GM19467 (cell line): Measurements from ENCODE around the gene CIB4.

Experiments
- ATAC-seq: cut with Tn5 transposase; IDR thresholded peaks from one replicate; pipeline ENCODE4 v1.9.1; 2021; ENCODE audit warnings: mild to moderate bottlenecking, moderate library complexity; ENCODE audit not compliant: unreplicated experiment

Gene CIB4

GRCh38 chr2:26623541-26624495 lies 17.3 kb downstream of the CIB4 start:
- no peak for ATAC-seq

- ATAC-seq, result no peak
These were observed 19.5 kb downstream of the CIB4 start for GRCh38 chr2:26621469-26622199.

GRCh38 chr2:26620031-26620605 lies 21.0 kb downstream of the CIB4 start:
- no peak for ATAC-seq

DNA sequence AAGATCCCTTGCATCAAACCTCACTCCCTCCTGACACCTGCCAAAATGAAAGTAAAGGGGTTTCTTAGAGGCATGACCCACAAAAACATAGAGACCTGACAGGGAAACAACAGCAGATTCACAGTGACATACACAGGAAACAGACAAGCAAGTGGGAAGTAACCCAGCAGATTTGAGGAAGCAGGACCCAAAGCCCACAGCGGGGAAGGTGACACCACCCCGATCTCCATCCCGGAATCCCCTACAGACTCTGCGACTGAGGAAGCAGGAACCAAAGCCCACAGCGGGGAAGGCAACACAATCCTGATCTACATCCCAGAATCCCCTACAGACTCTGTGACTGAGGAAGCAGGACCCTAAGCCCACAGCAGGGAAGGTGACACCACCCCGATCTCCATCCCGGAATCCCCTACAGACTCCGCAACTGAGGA lies 21.6 kb downstream of the CIB4 start:
- no peak for ATAC-seq

DNA sequence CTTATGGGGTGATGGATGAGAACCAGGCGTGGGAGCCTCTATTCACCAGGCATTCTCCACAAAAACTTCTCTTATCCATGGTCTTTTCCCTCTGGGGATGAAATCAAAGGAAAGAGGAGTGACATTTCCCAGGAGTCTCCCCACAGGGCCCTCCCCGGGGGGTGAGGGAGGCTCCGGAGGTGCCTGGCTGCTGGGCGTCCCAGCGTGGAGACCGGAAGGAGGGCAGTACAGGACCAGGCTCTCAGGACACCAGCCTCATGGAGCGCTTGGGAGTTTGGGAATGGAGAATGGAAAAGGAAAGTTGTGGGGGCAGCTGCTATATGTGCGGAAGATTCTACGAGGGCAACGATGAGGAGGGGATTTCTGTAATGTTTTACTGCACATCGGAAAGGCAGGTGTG lies 22.1 kb downstream of the CIB4 start:
- ATAC-seq, result no peak

GRCh38 chr2:26618611-26619010 lies 22.6 kb downstream of the CIB4 start:
- ATAC-seq, result no peak

DNA sequence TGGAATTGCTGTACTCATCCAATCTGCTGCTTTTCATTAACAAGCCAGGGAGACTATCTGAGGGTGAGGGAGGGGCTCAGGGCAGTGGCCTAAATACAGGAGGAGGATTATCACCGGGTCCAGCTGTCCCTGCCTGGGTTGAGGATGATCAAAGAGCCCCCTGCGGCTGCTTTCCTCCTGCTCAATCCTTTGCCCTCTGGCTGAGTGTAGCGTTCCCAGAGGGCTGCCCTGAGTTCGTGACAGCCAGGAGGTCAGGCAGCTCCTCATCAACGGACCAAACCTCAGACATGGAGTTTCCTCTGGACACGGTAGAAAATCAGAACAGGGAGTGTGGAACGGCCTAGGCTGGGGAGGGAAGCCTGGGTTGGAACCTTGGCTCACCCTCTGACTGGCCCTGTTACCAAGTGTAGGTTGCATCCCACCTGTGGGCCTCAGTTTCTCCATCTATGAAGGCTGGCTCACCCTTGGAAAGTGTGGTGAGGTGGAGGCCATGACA lies 23.5 kb downstream of the CIB4 start:
- ATAC-seq, result no peak

GRCh38 chr2:26616706-26617587 lies 24.2 kb downstream of the CIB4 start:
- ATAC-seq, result no peak

- ATAC-seq, result no peak
These were observed 25.1 kb downstream of the CIB4 start for GRCh38 chr2:26615860-26616705.

GRCh38 chr2:26615336-26615859 lies 25.8 kb downstream of the CIB4 start:
- ATAC-seq, result no peak

DNA sequence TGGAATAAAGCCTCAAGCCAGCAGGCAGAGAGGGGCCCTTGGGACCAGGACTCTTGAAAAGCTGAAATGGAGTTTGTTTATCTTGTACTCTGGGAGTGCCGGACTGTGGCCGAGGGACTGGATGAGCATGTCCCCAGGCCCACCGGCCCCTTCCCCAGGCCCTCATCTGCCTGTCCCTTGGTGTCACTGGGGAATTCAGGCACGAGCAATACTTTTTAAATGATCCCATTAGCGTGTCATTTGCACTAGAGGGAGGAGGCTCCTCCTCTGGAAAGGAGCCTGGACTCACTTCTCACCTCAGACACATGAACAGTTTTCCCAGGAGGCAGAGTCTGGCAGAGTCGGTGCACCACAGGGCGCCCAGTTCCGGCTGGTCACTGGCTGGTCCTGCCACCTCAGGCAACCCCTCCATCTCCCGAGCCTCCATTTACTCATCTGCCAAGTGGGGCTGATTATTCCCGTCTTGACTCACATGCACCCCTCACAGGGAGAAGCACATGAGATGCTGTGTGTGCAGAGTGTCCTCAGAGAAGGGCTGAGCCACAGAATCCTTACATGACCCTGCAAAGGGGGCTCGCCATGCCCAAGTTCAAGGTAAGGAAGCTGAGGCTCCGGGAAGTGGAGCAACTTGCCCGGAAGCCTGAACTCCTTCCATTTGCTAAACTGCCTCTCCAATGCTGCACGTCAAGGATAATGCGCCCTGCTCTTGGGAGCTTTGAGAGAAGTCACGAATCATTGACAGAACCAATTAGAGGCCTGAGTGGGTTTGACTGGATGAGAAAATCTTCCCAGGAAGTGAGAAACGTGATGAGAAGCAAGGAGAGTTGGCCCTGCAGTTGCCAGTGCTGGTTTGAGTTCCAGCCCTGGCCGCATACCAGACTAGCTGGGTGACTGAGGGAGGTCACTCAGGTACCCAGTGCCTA lies 26.7 kb downstream of the CIB4 start:
- ATAC-seq, result no peak

DNA sequence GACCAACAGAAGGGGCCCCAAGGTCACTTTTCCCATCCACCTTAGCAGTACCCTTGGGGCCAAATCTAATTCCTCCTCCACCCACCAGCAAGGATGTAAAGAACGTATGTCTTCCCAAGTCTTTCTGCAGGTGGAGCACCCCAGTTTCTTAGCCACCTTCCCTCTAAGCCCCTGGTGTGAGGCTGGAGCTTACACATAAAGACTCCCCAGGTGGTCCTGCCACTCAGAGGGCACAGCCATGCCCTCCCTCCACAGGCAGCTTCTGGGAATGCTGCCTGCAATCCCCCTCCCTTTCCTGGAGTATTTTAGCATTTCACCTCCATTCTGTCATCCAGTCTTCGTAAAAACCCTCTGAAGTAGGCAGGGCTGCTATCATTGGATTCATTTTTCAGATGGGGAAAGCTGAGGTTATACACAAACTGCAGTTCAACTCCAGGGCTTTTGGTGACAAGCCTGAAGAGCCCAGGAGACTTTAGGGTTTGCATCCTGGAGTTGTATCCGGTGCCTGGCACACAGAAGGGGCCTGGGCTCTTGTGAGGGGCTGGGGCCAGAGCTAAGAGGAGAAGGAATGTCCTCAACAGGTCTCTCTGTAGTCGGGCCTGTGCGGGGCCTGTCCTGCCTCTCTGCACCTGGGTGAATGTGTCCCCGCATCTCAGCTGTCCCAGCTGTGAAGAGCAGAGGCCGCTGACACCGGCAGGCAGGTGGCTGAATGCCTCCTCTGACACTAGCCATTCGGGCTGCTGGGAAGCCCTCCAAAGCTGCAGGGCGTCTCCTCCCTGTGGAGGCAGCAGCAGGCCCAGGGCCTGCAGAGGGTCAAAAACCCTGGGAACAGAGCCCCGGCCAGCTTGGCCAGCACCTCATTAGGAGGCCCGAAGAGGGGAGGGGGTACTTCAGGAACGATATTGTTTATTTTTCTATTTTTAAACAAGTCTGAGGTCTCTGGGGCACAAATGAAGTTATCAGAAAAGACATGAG lies 27.6 kb downstream of the CIB4 start:
- no peak for ATAC-seq

DNA sequence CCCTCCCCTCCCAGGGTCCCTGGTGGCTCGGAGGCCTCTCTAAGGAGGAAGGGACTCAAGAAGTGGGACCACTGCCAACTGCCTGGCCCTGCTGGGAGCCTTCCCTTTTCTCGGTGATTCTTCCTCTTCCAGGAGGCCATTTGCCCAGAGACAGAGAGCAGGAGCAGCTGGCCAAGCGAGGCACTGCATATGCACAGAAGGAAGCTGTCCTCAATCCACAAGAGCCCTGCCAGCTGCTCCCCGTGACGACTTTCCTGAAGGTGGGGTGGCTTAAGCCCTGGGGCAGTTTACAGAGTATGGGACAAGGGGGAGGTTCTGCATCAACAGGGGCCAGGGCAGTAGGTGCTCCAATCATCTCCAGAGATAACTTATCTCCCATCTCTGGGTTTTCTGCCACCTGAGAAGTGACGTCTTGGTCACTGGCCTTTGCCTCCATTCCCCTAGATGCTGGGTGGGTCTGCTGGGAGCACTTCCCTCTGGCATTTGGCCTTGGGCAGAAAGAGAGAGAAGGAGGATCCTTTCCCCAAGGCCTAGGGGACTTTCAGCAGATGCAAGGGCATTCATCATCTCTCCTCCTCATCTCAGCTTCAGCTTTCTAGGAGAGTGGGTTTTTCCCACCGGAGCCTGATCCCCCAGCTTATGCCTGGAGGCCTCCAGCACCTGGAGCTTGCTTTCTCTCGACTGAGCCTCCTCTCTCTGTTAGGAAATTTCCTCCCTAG lies 28.5 kb downstream of the CIB4 start:
- no peak for ATAC-seq

DNA sequence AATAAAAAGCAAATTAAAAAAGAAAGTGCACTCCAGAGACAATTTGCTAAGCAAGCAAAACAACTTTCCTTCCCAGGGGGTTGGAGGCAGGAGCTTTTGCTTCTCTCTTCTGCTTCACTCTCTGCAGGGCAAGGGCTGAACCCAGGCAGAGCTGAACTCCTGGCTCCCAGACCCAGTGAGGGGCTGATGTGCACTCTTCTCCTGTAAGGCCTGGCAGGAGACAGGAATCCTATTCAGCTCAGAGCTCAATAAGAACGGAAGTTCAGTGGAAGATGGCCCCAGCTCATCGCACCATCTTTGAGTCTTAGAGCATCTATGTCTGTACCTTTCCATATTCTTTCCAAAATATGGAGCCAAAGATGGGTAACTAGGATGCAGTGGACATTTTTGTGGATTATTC lies 29.1 kb downstream of the CIB4 start:
- no peak for ATAC-seq

- no peak for ATAC-seq
These were observed 30.4 kb downstream of the CIB4 start for GRCh38 chr2:26610504-26611335.

- no peak for ATAC-seq
These were observed 31.3 kb downstream of the CIB4 start for GRCh38 chr2:26609839-26610277.
